Neural crest cell (in vitro differentiated cells): Measurements from ENCODE around the gene DDX3X. TPM values are rescaled to one million over a fixed set of nuclear protein-coding genes. Genes with fewer than 3 reads are reported as not detected.
"Not testable (repeated sequence)": the region's sequence is repeated elsewhere in the genome, so short reads cannot be mapped to it uniquely, and the experiment has no call there.

Source experiments
- DNase-seq: peaks from one replicate; pipeline ENCODE4 v3.0.0; 2021; ENCODE audit warnings: low read depth, mixed read lengths, low spot score
- H3K27ac Mint-ChIP-seq: one replicate; pipeline ENCODE4 v1.8.0; 2021; ENCODE audit warnings: mild to moderate bottlenecking, mixed read lengths; ENCODE audit not compliant: unreplicated experiment
- H3K27me3 Mint-ChIP-seq: 2 replicates; pipeline ENCODE4 v1.8.0; 2021; ENCODE audit warnings: low read depth, mild to moderate bottlenecking, mixed read lengths
- H3K36me3 Mint-ChIP-seq: 2 replicates; pipeline ENCODE4 v1.8.0; 2021; ENCODE audit warnings: low read depth, mild to moderate bottlenecking, mixed read lengths
- H3K4me1 Mint-ChIP-seq: 2 replicates; pipeline ENCODE4 v1.8.0; 2021; ENCODE audit warnings: mixed read lengths
- H3K4me3 Mint-ChIP-seq: one replicate; pipeline ENCODE4 v1.8.0; 2021; ENCODE audit warnings: mild to moderate bottlenecking, mixed read lengths
- H3K9me3 Mint-ChIP-seq: 2 replicates; pipeline ENCODE4 v1.8.0; 2021; ENCODE audit warnings: mixed read lengths
- CTCF ChIP-seq: fragments of 200-600 bp; sonication (generic); conservative IDR thresholded peaks from 2 replicates; pipeline ENCODE4 v1.5.0; 2021; ENCODE audit warnings: antibody characterized with exemption, mild to moderate bottlenecking
- total RNA-seq: library from RNA; stranded (reverse); gene quantifications from 2 replicates; pipeline ENCODE4 v1.2.1, GENCODE V29; 2021

The DDX3X gene
- total RNA-seq, 1 donor from 2014 or later, result 300 TPM

GRCh38 chrX:41397219-41397618 is 63.3 kb downstream of the DDX3X start:
- TF ChIP-seq CTCF, result no peak
- H3K4me1 Mint-ChIP-seq, result no peaks in the 10 kb centered on the region
- no peak for DNase-seq
- H3K4me3 Mint-ChIP-seq, result no peak overlapping the region
- no peaks in the 10 kb centered on the region for H3K27me3 Mint-ChIP-seq
- no peak overlapping the region for H3K27ac Mint-ChIP-seq
- no peaks in the 10 kb centered on the region for H3K9me3 Mint-ChIP-seq
- H3K36me3 Mint-ChIP-seq, result no peaks in the 10 kb centered on the region

GRCh38 chrX:41397768-41398167 is 63.8 kb downstream of the DDX3X start:
- Mint-ChIP-seq H3K4me3 (no peak overlapping the region), H3K27me3 (no peaks in the 10 kb centered on the region), H3K27ac (no peak overlapping the region), H3K9me3 (peaks cover under 1% of the 10 kb centered on the region), H3K36me3 (no peaks in the 10 kb centered on the region), H3K4me1 (no peaks in the 10 kb centered on the region)
- TF ChIP-seq CTCF, result no peak
- no peak for DNase-seq

GRCh38 chrX:41402556-41402955 is 68.6 kb downstream of the DDX3X start:
- not testable (repeated sequence) for H3K4me1 Mint-ChIP-seq, H3K27me3 Mint-ChIP-seq, DNase-seq, H3K27ac Mint-ChIP-seq, H3K9me3 Mint-ChIP-seq, H3K4me3 Mint-ChIP-seq, H3K36me3 Mint-ChIP-seq

- no peak for TF ChIP-seq CTCF
- peaks cover 5% of the 10 kb centered on the region for H3K9me3 Mint-ChIP-seq
- H3K27ac Mint-ChIP-seq, result no peak overlapping the region
- H3K36me3 Mint-ChIP-seq, result no peaks in the 10 kb centered on the region
- DNase-seq, result no peak
- peaks cover 4% of the 10 kb centered on the region for H3K4me1 Mint-ChIP-seq
- H3K4me3 Mint-ChIP-seq, result no peak overlapping the region
- no peaks in the 10 kb centered on the region for H3K27me3 Mint-ChIP-seq
Observed at GRCh38 chrX:41405551-41405950, 71.6 kb downstream of the DDX3X start.

- Mint-ChIP-seq H3K4me3 (no peak overlapping the region), H3K9me3 (peaks cover 7% of the 10 kb centered on the region), H3K4me1 (peaks cover 4% of the 10 kb centered on the region), H3K36me3 (no peaks in the 10 kb centered on the region), H3K27ac (no peak overlapping the region), H3K27me3 (no peaks in the 10 kb centered on the region)
- TF ChIP-seq CTCF, result no peak
- no peak for DNase-seq
Observed at GRCh38 chrX:41406201-41406600, 72.2 kb downstream of the DDX3X start.

- H3K4me1 Mint-ChIP-seq, result peaks cover 4% of the 10 kb centered on the region
- no peak for TF ChIP-seq CTCF
- H3K27me3 Mint-ChIP-seq, result no peaks in the 10 kb centered on the region
- H3K9me3 Mint-ChIP-seq, result peaks cover 6% of the 10 kb centered on the region
- H3K27ac Mint-ChIP-seq, result no peak overlapping the region
- no peak overlapping the region for H3K4me3 Mint-ChIP-seq
- DNase-seq, result no peak
- H3K36me3 Mint-ChIP-seq, result no peaks in the 10 kb centered on the region
Observed at GRCh38 chrX:41407816-41408215, 73.9 kb downstream of the DDX3X start.
